A549 (cell line): ENCODE results near the gene RIN1. TPM values are rescaled to one million over a fixed set of nuclear protein-coding genes. Genes with fewer than 3 reads are reported as not detected.
"Not testable (repeated sequence)": the region's sequence is repeated elsewhere in the genome, so short reads cannot be mapped to it uniquely, and the experiment has no call there.

ENCODE experiments used
- ATAC-seq, 2 experiments: fragments of 200-7000 bp in 1 of 2; fragments of >200 bp in 1 of 2; cut with Nextera tagmentation in 1 of 2; cut with Tn5 transposase in 1 of 2; 3 replicates each; pipeline versions ENCODE4 v1.8.0 to v1.9.1; 2018 to 2020; ENCODE audit warnings: mild to moderate bottlenecking in 1 of 2, moderate library complexity in 1 of 2
- CTCF ChIA-PET: fragments of 300-600 bp; sonication (Branson Sonifier 250); formaldehyde crosslinking; extraction: SDS; loops from one replicate; lab custom pipeline; 2021; ENCODE audit warnings: antibody characterized with exemption, inconsistent platforms; lab: Yijun Ruan, JAX
- POLR2A ChIA-PET: fragments of 350-600 bp; formaldehyde crosslinking; extraction: SDS; loops from one replicate; lab custom pipeline; 2021; ENCODE audit warnings: antibody characterized with exemption, inconsistent platforms; lab: Yijun Ruan, JAX
- DNase-seq, 2 experiments: peaks; one replicate each; pipeline versions ENCODE4 v3.0.0 to v3.0.0-alpha.2; 2011 to 2016; ENCODE audit warnings: low read depth in 1 of 2, low spot score in 1 of 2
- FAIRE-seq: peaks from 2 replicates; lab custom pipeline; 2011; peaks lifted over from hg19 to GRCh38; lab: Jason Lieb, UNC
- H3K27ac ChIP-seq, 2 experiments: fragments of >200 bp; sonication (Bioruptor Twin); formaldehyde crosslinking; 3 replicates each; pipeline ENCODE4 v1.5.1; 2016 to 2017
- H3K4me1 ChIP-seq: fragments of >200 bp; sonication (Bioruptor Twin); formaldehyde crosslinking; 3 replicates; pipeline ENCODE4 v1.6.1; 2016
- H3K4me2 ChIP-seq: fragments of >200 bp; sonication (Bioruptor Twin); formaldehyde crosslinking; 3 replicates; pipeline ENCODE4 v1.6.1; 2016
- H3K4me3 ChIP-seq: fragments of >200 bp; sonication (Bioruptor Twin); formaldehyde crosslinking; 3 replicates; pipeline ENCODE4 v1.5.1; 2016
- H3K9me3 ChIP-seq: fragments of >200 bp; sonication (Bioruptor Twin); formaldehyde crosslinking; 3 replicates; pipeline ENCODE4 v1.6.1; 2016
- BHLHE40 ChIP-seq: IDR thresholded peaks from 2 replicates; pipeline ENCODE4 v1.6.1; 2012; ENCODE audit warnings: low read depth, low read length, inconsistent platforms
- CBX2 ChIP-seq: fragments of 200-600 bp; sonication (generic); IDR thresholded peaks from 2 replicates; pipeline ENCODE4 v1.6.1; 2016; ENCODE audit warnings: low read depth, mild to moderate bottlenecking, borderline replicate concordance
- CBX8 ChIP-seq: fragments of 200-600 bp; sonication (generic); IDR thresholded peaks from 2 replicates; pipeline ENCODE4 v1.6.1; 2016
- ESRRA ChIP-seq: fragments of 150-350 bp; IDR thresholded peaks from 2 replicates; pipeline ENCODE4 v1.6.1; 2014; ENCODE audit warnings: mild to moderate bottlenecking, low read length, borderline replicate concordance
- FOXS1 ChIP-seq: fragments of 250-450 bp; sonication (Bioruptor Pico); IDR thresholded peaks from 2 replicates; pipeline ENCODE4 v1.5.0; 2020; ENCODE audit warnings: mild to moderate bottlenecking, moderate library complexity
- GATA3 ChIP-seq: IDR thresholded peaks from 2 replicates; pipeline ENCODE4 v1.6.1; 2012; ENCODE audit warnings: borderline replicate concordance
- HOXA7 ChIP-seq: fragments of 250-450 bp; sonication (Bioruptor Pico); IDR thresholded peaks from 2 replicates; pipeline ENCODE4 v1.5.0; 2020; ENCODE audit warnings: mild to moderate bottlenecking, moderate library complexity
- HOXB13 ChIP-seq: fragments of 250-450 bp; sonication (Bioruptor Pico); IDR thresholded peaks from 2 replicates; pipeline ENCODE4 v1.5.0; 2020; ENCODE audit warnings: low read depth, mild to moderate bottlenecking, moderate library complexity
- KDM1A ChIP-seq: fragments of 200-600 bp; sonication (generic); IDR thresholded peaks from 2 replicates; pipeline ENCODE4 v1.6.1; 2016; ENCODE audit warnings: low read depth, mild to moderate bottlenecking
- MAFK ChIP-seq: fragments of 450-650 bp; IDR thresholded peaks from 2 replicates; pipeline ENCODE4 v1.6.1; 2014; ENCODE audit not compliant: partially characterized antibody
- MAX ChIP-seq: IDR thresholded peaks from 2 replicates; pipeline ENCODE4 v1.6.1; 2012
- MAZ ChIP-seq: fragments of 150-350 bp; IDR thresholded peaks from 2 replicates; pipeline ENCODE4 v1.6.1; 2014; ENCODE audit warnings: antibody characterized with exemption, low read depth, low read length, borderline replicate concordance
- NPAS2 ChIP-seq: fragments of 250-450 bp; sonication (Bioruptor Pico); IDR thresholded peaks from 2 replicates; pipeline ENCODE4 v1.8.0; 2022; ENCODE audit warnings: mild to moderate bottlenecking, moderate library complexity, borderline replicate concordance
- POLR2A ChIP-seq: IDR thresholded peaks from 2 replicates; pipeline ENCODE4 v1.6.1; 2012; ENCODE audit warnings: mild to moderate bottlenecking, low read length
- RARB ChIP-seq: fragments of 250-450 bp; sonication (Bioruptor Pico); IDR thresholded peaks from 2 replicates; pipeline ENCODE4 v1.8.0; 2021; ENCODE audit warnings: mild to moderate bottlenecking, moderate library complexity
- TFCP2L1 ChIP-seq: fragments of 250-450 bp; sonication (Bioruptor Pico); IDR thresholded peaks from 2 replicates; pipeline ENCODE4 v1.5.0; 2021; ENCODE audit warnings: mild to moderate bottlenecking
- TP53 ChIP-seq: fragments of 250-450 bp; sonication (Bioruptor Pico); IDR thresholded peaks from 2 replicates; pipeline ENCODE4 v1.5.0; 2021; ENCODE audit warnings: mild to moderate bottlenecking, moderate library complexity
- USF2 ChIP-seq: fragments of 450-650 bp; IDR thresholded peaks from 2 replicates; pipeline ENCODE4 v1.6.1; 2014; ENCODE audit warnings: antibody characterized with exemption
- ZC3H11A ChIP-seq: fragments of 450-650 bp; IDR thresholded peaks from 2 replicates; pipeline ENCODE4 v1.6.1; 2014; ENCODE audit warnings: antibody characterized with exemption, mild to moderate bottlenecking
- ZFP36 ChIP-seq: fragments of 450-650 bp; IDR thresholded peaks from 2 replicates; pipeline ENCODE4 v1.6.1; 2014; ENCODE audit warnings: borderline replicate concordance; ENCODE audit not compliant: partially characterized antibody
- ZNF302 ChIP-seq: fragments of 250-450 bp; sonication (Bioruptor Pico); IDR thresholded peaks from 2 replicates; pipeline ENCODE4 v1.9.0; 2021; ENCODE audit warnings: inconsistent platforms, mild to moderate bottlenecking, moderate library complexity
- ZSCAN20 ChIP-seq: fragments of 250-450 bp; sonication (Bioruptor Pico); IDR thresholded peaks from 2 replicates; pipeline ENCODE4 v1.8.0; 2022; ENCODE audit warnings: mild to moderate bottlenecking, moderate library complexity
- WGBS: methylation state at CpG from one replicate; pipeline ENCODE4 v1.1.6; 2017; ENCODE audit errors: missing lambda C conversion rate; 5-methylcytosine and 5-hydroxymethylcytosine counted together
- polyA plus RNA-seq, 4 experiments: library from polyadenylated mRNA; depleted of rRNA in 3 of 4; stranded (reverse); fragments of >200 nt; fragmentation: RNase III in 1 of 4; extraction: RNeasy Plus Mini Kit Qiagen cat#74134 plus additional on column Dnase treatment in 1 of 4; gene quantifications; 2 replicates in 3 of 4; 3 replicates in 1 of 4; pipeline ENCODE4 v1.2.3, GENCODE V29; 2011 to 2017

RIN1 gene
- polyA plus RNA-seq, 2 of the 4 experiments (the other 2 are of a cell fraction) = 2.0 to 9.3 TPM

- TF ChIP-seq ZNF302 = no peak
- TF ChIP-seq ESRRA = no peak
- TF ChIP-seq, all 56 proteins: peak for 0
- Histone ChIP-seq H3K9me3 (no peaks in the 10 kb centered on the region), H3K4me2 (no peak overlapping the region), H3K4me3 (no peak overlapping the region), H3K27ac (no peak overlapping the region), H3K4me1 (no peaks in the 10 kb centered on the region)
- WGBS = 95% methylated on average over 15 of the region's 15 CpGs
- no peak for ATAC-seq
- POLR2A ChIA-PET = no interaction called here
- FAIRE-seq = no peak
- no peak for DNase-seq
- CTCF ChIA-PET = interaction anchor here (0.6 to 2.1 kb wide), 5 partner anchors 11 to 49 kb away, joined by 3 to 10 read pairs (median 3); no protein-coding TSS in a partner anchor
These were observed 24.3 kb upstream of the RIN1 start for GRCh38 chr11:66360406-66361073.

GRCh38 chr11:66359662-66360087 is 23.4 kb upstream of the RIN1 start:
- POLR2A ChIA-PET = no interaction called here
- H3K4me2 ChIP-seq = no peak overlapping the region
- WGBS = 63% methylated on average over 3 of the region's 3 CpGs
- H3K27ac ChIP-seq = no peak overlapping the region
- no peaks in the 10 kb centered on the region for H3K4me1 ChIP-seq
- no peak for TF ChIP-seq CBX8
- TF ChIP-seq CBX2 = no peak
- TF ChIP-seq MAZ = no peak
- no peak for TF ChIP-seq FOXS1 (CRISPR knock-in tag)
- no peak for TF ChIP-seq KDM1A
- no peak for TF ChIP-seq BHLHE40
- TF ChIP-seq POLR2A = no peak
- TF ChIP-seq ZNF302 = no peak
- TF ChIP-seq RARB (CRISPR knock-in tag) = no peak
- TF ChIP-seq HOXA7 = no peak
- no peak for TF ChIP-seq MAX
- TF ChIP-seq USF2 = no peak
- TF ChIP-seq ZFP36 = no peak
- no peak for TF ChIP-seq GATA3
- no peak for TF ChIP-seq ESRRA
- TF ChIP-seq ZSCAN20 (CRISPR knock-in tag) = no peak
- TF ChIP-seq HOXB13 (CRISPR knock-in tag) = no peak
- TF ChIP-seq MAFK = no peak
- ATAC-seq = peak in 1 of 2 experiments; percentile 44; a peak in 3 of 6 replicates
- no peaks in the 10 kb centered on the region for H3K9me3 ChIP-seq
- no peak overlapping the region for H3K4me3 ChIP-seq
- CTCF ChIA-PET = interaction anchor here (0.6 to 2.1 kb wide), 2 partner anchors 30 to 47 kb away, joined by 3 to 10 read pairs; no protein-coding TSS in a partner anchor
- no peak for DNase-seq
- FAIRE-seq = no peak

- Histone ChIP-seq H3K4me2 (peak overlapping the region; percentile 22; the same call in 1 of the 3 replicates), H3K4me1 (peaks cover 23% of the 10 kb centered on the region)
- not testable (repeated sequence) for H3K9me3 ChIP-seq, H3K4me3 ChIP-seq, ATAC-seq, FAIRE-seq, DNase-seq, H3K27ac ChIP-seq
- ChIA-PET POLR2A (interaction anchor here (1.0 kb wide), 1 partner anchor 38 kb away, joined by 4 read pairs; no protein-coding TSS in a partner anchor), CTCF (interaction anchor here (0.6 to 2.9 kb wide), 6 partner anchors 13 to 483 kb away, joined by 3 to 19 read pairs (median 6); no protein-coding TSS in a partner anchor)
- 79% methylated on average over 8 of the region's 8 CpGs for WGBS
These were observed 14.5 kb upstream of the RIN1 start for GRCh38 chr11:66350560-66351235.

GRCh38 chr11:66349084-66349386 is 12.8 kb upstream of the RIN1 start:
- CTCF ChIA-PET = interaction anchor here (0.9 to 7.9 kb wide), 5 partner anchors 11 to 40 kb away, joined by 3 to 57 read pairs (median 9); partner anchors contain the start of gene RIN1
- TF ChIP-seq TP53 (CRISPR knock-in tag) (no peak), HOXA7 (no peak), NPAS2 (CRISPR knock-in tag) (no peak), CBX8 (no peak), BHLHE40 (no peak), ZC3H11A (no peak), TFCP2L1 (CRISPR knock-in tag) (no peak)
- no peak for DNase-seq
- POLR2A ChIA-PET = interaction anchor here (1.0 kb wide), 1 partner anchor 13 kb away, joined by 7 read pairs; no protein-coding TSS in a partner anchor
- Histone ChIP-seq H3K27ac (no peak overlapping the region), H3K9me3 (no peaks in the 10 kb centered on the region), H3K4me2 (no peak overlapping the region), H3K4me3 (no peak overlapping the region), H3K4me1 (peaks cover 30% of the 10 kb centered on the region)
- no peak for ATAC-seq
- no peak for FAIRE-seq
- 89% methylated on average over 2 of the region's 2 CpGs for WGBS
